ENCODE results near the gene GAS2L1. TPM values are rescaled to one million over a fixed set of nuclear protein-coding genes. Genes with fewer than 3 reads are reported as not detected.
A peak's percentile ranks its signal among the peaks of the same experiment; 100 is the strongest.

Gene GAS2L1
- total RNA-seq, 2 experiments from 2014 or later = 1.1 to 1.4 TPM

DNA sequence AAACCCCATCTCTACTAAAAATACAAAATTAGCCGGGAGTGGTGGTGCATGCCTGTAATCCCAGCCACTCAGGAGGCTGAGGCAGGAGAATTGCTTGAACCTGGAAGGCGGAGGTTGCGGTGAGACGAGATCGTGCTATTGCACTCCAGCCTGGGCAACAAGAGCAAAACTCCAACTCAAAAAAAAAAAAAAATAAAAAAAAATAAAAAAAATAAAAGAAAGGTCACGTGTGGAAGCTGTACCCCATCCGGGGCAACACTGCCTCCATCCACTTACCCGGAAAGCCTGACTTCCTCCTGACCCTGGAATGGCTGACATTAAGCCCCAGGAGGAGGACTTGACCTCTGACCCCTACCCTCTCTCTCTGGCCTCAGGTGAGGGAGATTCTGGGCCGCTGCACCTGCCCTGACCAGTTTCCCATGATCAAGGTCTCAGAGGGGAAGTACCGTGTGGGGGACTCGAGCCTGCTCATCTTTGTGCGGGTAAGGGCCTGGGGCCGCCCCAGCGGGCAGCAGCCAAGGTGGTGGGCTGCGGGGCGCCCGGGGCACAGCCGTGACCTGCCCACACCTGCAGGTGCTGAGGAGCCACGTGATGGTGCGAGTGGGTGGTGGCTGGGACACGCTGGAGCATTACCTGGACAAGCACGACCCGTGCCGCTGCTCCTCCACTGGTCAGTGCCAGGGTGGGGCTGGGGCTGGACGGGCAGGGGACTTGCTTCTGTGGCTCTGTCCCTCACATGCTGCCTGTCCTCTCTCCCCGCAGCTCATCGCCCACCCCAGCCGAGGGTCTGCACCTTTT, 3.8 kb downstream of the GAS2L1 start:
- Mint-ChIP-seq H3K27me3 (peaks cover 43% of the 10 kb centered on the region), H3K27ac (no peak overlapping the region), H3K36me3 (no peaks in the 10 kb centered on the region), H3K4me3 (no peak overlapping the region), H3K4me1 (peaks cover 35% of the 10 kb centered on the region), H3K9me3 (no peaks in the 10 kb centered on the region)
- DNase-seq = no peak

DNA sequence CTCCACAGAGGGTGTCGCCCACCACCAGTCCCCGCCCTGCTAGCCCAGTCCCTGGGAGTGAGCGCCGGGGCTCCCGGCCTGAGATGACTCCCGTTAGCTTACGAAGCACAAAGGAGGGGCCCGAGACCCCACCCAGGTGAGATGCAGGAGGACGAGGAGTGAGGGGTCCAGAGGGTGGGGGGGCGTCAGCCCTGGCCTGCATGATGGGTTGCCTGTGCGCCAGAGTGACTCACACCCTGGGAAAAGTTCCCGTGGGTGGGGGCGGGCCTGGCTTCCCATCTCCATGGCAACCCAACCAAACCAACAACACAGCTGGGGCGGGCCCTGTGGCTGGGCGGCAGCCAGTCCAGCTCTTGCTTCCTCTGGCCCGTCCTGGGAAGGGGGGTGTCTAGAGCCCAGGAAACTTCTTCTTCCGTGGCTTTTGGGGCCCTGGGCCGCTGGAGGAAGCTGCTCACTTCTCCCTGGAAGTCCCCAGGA, 4.5 kb downstream of the GAS2L1 start:
- Mint-ChIP-seq H3K27ac (no peak overlapping the region), H3K9me3 (no peaks in the 10 kb centered on the region), H3K27me3 (peaks cover 39% of the 10 kb centered on the region), H3K4me3 (no peak overlapping the region), H3K36me3 (no peaks in the 10 kb centered on the region), H3K4me1 (peaks cover 35% of the 10 kb centered on the region)
- DNase-seq = peak; percentile 81

DNA sequence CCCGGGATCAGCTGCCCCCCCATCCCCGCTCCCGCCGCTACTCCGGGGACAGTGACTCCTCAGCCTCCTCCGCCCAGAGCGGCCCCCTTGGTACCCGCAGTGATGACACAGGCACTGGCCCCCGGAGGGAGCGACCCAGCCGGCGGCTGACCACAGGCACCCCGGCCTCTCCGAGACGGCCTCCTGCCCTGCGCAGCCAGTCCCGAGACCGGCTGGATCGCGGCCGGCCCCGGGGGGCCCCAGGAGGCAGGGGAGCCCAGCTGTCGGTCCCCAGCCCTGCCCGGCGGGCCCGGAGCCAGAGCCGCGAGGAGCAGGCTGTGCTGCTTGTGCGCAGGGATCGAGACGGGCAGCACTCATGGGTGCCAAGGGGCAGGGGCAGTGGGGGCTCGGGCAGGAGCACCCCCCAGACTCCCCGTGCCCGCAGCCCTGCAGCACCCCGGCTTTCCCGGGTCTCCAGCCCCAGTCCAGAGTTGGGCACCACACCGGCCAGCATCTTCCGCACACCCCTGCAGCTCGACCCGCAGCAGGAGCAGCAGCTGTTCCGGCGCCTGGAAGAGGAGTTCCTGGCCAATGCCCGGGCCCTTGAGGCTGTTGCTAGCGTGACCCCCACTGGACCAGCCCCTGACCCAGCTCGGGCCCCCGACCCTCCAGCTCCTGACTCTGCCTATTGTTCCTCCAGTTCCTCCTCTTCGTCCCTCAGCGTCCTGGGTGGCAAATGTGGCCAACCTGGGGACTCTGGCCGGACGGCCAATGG, 5.2 kb downstream of the GAS2L1 start:
- H3K27me3 Mint-ChIP-seq = peaks cover 40% of the 10 kb centered on the region
- H3K4me3 Mint-ChIP-seq = no peak overlapping the region
- H3K4me1 Mint-ChIP-seq = peaks cover 30% of the 10 kb centered on the region
- DNase-seq = no peak
- no peaks in the 10 kb centered on the region for H3K36me3 Mint-ChIP-seq
- no peaks in the 10 kb centered on the region for H3K9me3 Mint-ChIP-seq
- no peak overlapping the region for H3K27ac Mint-ChIP-seq

DNA sequence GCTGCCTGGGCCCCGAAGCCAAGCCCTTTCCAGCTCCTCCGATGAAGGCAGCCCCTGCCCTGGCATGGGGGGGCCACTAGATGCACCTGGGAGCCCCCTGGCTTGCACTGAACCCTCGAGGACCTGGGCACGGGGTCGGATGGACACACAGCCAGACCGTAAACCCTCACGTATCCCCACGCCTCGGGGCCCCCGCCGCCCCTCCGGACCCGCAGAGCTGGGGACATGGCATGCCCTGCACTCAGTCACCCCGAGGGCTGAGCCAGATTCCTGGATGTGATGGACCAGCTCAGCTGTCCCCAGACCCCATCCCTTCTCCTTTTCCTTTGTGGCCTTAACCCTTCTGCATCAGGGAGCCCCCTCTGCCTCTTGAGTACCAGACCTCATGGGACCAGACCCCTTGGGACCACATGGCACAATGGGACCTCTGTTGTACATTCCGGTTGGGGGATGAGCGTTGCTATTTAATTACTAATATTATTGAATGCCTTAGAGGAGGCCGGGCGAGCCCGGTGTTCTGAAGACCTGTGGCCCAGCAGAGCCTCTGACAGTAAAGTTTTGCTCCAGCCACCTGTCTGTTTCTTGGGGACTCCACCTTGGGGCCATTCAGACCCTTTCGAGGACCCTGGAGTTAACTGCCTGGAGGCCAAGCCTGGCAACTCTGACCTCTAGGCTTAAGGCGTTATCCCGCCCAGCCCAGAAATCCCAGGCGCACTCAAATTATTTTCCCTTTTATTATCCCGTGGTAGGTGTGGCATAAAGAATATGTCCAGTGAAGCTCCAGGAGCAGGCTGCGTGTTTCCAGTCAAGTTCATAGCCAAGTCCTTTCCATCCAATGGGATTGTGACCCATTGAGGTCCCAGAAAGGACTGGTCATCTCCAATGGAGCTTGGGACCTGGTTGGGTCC, 6.0 kb downstream of the GAS2L1 start:
- peaks cover 28% of the 10 kb centered on the region for H3K4me1 Mint-ChIP-seq
- no peaks in the 10 kb centered on the region for H3K9me3 Mint-ChIP-seq
- H3K27me3 Mint-ChIP-seq = peaks cover 47% of the 10 kb centered on the region
- no peaks in the 10 kb centered on the region for H3K36me3 Mint-ChIP-seq
- no peak overlapping the region for H3K27ac Mint-ChIP-seq
- DNase-seq = no peak
- H3K4me3 Mint-ChIP-seq = no peak overlapping the region

DNA sequence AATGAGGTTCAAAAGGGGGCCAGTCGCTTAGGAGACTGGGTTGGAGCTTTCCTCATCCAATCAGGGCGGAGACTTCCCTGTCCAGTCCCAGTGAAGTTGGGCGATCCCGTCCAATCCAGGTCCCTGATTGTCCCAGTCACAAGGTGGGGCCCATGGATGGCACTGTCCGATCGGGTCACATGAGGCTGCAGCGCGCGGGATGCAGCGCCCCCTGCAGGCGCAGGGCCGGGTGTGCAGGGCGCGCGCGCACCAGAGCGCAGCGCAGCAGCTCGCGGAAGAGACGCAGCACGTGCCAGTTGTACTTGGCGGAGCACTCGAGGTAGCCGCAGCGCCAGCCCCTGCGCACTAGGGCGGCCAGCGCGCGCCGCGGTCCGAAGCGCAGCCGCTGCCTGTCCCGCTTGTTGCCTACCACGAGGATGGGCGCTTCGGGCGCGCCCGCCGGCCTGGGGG, 6.7 kb downstream of the GAS2L1 start:
- H3K4me3 Mint-ChIP-seq = no peak overlapping the region
- H3K36me3 Mint-ChIP-seq = no peaks in the 10 kb centered on the region
- peaks cover 47% of the 10 kb centered on the region for H3K27me3 Mint-ChIP-seq
- peak; percentile 60 for DNase-seq
- no peak overlapping the region for H3K27ac Mint-ChIP-seq
- no peaks in the 10 kb centered on the region for H3K9me3 Mint-ChIP-seq
- H3K4me1 Mint-ChIP-seq = peaks cover 26% of the 10 kb centered on the region

DNA sequence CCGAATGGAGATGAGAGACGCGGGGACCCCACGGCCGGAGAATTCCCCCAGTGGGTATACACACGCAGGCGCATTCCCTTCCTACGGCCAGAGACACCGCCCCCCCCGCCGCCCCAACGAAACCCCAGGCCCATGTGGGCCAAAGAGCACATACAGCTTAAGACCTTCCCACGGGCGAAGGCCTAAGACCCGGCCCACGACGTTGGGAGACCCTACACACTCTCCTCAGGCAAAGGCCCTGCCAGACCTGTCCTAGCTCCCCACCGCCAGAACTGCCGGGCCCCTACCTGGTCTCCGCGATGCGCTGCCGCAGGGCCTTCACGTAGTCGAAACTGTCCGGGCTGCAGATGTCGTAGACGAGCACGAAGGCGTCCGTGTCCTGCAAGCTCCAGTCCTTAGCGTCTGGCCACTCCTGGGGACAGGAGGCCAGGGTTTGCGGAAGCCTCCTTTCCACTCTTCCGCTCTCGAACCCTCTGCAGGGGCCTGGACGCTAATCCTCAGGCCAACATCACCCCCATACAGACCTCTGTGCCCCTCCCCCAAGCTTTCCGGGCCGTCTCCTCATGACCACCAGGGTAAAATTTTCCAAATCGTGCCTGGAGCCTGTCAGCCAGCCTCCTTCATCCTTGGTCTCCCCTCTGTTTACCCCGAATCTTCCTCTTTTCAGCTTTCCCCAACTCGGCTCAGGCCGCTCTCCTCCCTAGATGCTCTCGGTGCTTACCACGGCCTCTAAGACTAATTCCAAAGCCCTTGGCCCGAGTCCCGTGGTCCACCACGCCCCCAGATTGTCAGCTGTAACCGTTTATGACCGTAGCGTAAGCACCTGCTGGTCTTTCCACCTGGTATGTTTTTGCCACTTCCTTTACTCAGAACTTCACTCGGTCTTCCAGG, 7.4 kb downstream of the GAS2L1 start:
- Mint-ChIP-seq H3K4me1 (peaks cover 22% of the 10 kb centered on the region), H3K4me3 (peak overlapping the region; percentile 15), H3K27me3 (peaks cover 47% of the 10 kb centered on the region), H3K27ac (no peak overlapping the region), H3K36me3 (no peaks in the 10 kb centered on the region), H3K9me3 (no peaks in the 10 kb centered on the region)
- no peak for DNase-seq

DNA sequence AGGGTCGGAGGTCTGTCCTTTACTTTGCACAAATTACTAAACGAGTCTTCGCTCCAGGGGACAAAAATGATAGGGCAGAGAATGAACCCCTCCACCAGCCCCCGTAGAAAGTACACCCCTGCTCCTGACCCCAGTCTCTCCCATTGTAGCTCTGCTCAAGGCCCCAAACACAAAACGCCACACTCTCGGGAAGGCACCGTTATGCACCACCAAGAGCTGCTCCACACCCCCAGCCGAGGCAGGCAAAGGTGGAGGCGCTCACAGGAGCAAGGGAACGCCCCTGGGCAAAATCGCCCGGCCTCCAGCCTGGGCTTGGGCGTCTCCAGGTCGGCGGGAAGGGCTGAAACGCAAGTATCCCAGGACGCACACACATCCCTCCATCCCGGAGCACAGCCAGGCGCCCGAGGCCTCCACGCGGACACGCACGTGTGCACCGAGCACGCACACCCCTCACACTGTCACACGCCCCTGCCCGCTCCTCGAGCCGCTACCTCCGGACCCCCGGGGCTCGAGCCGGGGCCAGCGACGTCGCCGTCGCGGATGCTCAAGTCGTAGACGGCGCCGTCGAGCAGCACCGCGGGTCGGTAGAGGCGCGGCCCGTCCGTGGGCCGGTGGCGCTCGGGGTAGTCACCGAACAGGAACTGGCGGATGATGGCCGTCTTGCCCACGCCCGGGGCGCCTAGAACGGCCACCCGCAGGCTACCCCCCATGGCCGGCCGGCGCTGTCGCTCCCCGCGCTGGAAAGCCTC, 8.3 kb downstream of the GAS2L1 start:
- no peak for DNase-seq
- H3K27me3 Mint-ChIP-seq = peaks cover 47% of the 10 kb centered on the region
- H3K9me3 Mint-ChIP-seq = no peaks in the 10 kb centered on the region
- H3K4me1 Mint-ChIP-seq = peaks cover 20% of the 10 kb centered on the region
- peak overlapping the region; percentile 15 for H3K4me3 Mint-ChIP-seq
- H3K27ac Mint-ChIP-seq = no peak overlapping the region
- H3K36me3 Mint-ChIP-seq = no peaks in the 10 kb centered on the region

DNA sequence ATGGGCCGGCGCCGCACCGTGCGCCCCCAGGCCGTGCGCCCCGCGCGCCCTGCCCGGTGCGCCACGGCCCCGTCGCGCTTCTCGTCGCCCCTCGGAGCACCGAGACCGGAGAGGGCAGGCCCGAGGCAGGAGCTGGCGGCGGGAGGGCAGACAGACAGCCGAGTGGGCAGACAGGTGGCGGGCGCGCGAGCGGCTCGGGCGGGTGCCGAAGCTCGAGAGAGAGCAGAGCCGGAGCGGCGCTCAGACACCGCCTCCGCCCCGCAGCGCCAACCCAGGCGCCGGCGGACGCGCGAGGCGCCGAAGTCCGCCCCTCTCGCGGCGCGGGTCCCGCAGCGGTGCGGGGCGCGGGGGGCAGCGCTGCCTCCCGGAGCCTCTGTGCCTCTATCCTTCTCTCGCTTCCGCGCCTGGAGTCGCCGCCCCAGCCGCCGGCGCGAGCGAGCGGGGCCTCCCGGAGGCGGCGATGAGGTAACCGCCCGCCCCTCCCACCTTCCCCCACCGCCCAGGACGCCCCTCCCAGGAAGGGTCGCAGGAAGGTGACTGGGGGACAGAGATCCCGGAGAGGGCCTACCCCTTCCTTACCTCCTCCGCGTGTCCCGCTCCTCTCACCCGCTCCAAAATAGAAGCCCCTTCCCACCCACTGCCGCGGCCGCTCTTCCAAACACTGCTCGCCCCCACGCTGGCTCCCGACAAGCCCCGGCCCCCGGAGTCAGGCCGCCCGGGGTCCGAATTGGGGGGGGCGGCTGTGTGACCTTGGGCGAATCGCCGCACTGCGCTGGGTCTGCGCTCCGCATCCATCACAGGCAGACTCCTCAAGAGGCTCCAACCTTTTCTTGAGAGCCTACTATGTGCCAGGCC, 9.1 kb downstream of the GAS2L1 start, which contains the start of gene RASL10A:
Gene RASL10A, minus strand, starts transcription at position 412 of the 855 bp plus-strand sequence. CDS start 451 bp downstream, outside the sequence.
- no peaks in the 10 kb centered on the region for H3K36me3 Mint-ChIP-seq
- DNase-seq = no peak
- peaks cover 20% of the 10 kb centered on the region for H3K4me1 Mint-ChIP-seq
- peaks cover 47% of the 10 kb centered on the region for H3K27me3 Mint-ChIP-seq
- H3K9me3 Mint-ChIP-seq = no peaks in the 10 kb centered on the region
- H3K4me3 Mint-ChIP-seq = peak within 1 kb of the TSS; percentile 15
- no peak within 1 kb of the TSS for H3K27ac Mint-ChIP-seq

DNA sequence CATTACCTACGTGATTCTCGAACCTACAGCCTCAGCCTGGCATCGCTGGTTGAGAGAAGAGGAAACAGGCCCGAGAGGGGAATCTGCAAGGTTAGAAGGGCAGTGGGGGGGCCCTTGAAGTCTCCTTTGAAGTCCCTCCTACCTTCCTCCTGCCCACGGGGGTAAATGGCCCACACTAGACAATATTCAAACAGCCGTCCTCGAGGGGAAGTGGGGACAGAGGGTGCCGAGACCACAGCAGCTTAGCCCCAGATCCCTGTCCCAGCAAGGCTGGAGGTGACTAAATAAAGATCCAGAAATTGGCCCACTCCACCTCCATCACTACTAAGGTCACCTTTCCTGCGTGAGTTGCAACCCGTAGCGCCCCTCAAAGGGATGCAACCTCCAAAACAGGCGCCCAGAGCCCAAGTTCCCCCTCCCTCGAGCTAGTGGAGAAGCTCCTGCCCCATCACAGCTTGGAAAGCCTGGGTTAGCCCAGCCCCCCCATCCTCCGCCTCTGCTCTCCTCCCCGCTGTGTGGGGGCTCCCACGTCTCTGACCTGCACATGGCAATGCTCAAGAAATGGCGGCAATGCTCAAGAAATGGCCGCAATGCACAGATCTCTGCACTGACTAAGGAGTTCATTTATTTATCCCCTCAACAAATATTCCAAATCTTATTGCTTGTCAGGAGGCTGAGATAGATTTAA, 9.8 kb downstream of the GAS2L1 start:
- no peak overlapping the region for H3K27ac Mint-ChIP-seq
- H3K4me3 Mint-ChIP-seq = peak overlapping the region; percentile 4
- no peak for DNase-seq
- H3K9me3 Mint-ChIP-seq = no peaks in the 10 kb centered on the region
- H3K36me3 Mint-ChIP-seq = no peaks in the 10 kb centered on the region
- H3K4me1 Mint-ChIP-seq = peaks cover 14% of the 10 kb centered on the region
- H3K27me3 Mint-ChIP-seq = peaks cover 47% of the 10 kb centered on the region

DNA sequence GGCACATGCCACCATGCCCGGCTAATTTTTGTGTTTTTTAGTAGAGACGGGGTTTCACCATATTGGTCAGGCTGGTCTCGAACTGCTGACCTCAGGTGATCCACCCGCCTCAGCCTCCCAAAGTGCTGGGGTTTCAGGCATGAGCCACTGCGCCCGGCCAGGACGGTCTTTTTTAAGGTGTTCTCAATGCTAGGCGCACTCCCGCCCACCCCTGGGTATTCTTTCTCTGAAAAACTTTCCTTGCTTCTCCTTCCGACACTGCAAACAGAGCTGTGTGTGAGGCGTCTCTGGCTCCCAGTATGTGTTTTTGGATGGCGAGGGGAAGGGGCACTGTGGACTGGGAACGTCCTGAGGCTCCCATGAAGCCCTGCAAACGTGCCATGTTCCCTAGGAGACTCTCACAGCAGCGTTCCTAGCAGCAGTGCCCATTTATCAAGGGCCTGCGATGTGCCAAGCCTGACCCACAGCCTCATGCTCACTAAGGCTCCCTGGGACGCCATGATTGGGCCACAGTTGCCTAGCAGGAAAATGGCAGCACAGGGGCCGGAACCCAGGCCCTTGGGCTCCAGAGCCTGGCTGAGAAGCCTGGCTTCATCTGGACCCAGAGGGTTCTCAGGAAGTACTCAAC, 11.5 kb downstream of the GAS2L1 start:
- Mint-ChIP-seq H3K36me3 (no peaks in the 10 kb centered on the region), H3K9me3 (no peaks in the 10 kb centered on the region), H3K27me3 (peaks cover 36% of the 10 kb centered on the region), H3K27ac (no peak overlapping the region), H3K4me1 (peaks cover 12% of the 10 kb centered on the region), H3K4me3 (no peak overlapping the region)
- DNase-seq = no peak

DNA sequence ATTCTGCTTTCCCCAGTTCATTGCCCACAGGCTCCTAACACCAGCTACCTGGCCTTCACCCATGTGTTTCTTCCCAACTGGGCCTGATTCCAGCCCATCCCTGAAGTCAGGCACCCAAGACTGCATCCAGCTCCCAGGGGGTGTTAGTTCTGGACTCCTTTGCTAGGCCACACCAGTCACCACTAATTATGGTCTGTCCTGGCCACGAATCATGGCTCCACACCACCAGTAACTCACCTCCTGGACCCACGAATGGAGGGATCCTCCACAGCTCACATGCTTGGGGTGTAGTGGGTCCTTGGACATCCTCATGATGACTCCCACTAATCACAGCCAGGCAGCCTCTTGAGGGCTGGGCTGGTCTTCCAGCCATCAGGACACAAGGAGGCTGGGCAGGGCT, 12.6 kb downstream of the GAS2L1 start:
- H3K4me3 Mint-ChIP-seq = no peak overlapping the region
- H3K27me3 Mint-ChIP-seq = peaks cover 24% of the 10 kb centered on the region
- no peak for DNase-seq
- peaks cover 6% of the 10 kb centered on the region for H3K4me1 Mint-ChIP-seq
- H3K9me3 Mint-ChIP-seq = no peaks in the 10 kb centered on the region
- H3K36me3 Mint-ChIP-seq = no peaks in the 10 kb centered on the region
- no peak overlapping the region for H3K27ac Mint-ChIP-seq

DNA sequence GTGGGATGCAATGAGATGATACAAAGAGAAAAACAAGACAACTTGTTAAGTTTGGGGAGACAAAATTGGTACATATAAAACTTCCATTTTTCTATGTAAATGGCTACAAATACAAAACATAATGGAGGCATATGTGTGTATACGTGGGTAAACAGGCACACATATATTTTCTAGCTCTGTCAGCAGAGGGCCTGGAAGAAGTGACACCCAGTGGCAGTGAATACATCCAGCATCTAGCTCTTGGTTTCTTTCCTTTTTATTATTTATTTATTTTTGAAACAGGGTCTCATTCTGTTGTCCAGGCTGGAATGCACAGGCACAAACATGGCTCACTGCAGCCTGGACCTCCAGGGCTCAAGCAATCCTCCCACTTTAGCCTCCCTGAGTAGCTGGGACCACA, 14.1 kb downstream of the GAS2L1 start:
- Mint-ChIP-seq H3K9me3 (no peaks in the 10 kb centered on the region), H3K36me3 (no peaks in the 10 kb centered on the region), H3K27ac (no peak overlapping the region), H3K4me1 (no peaks in the 10 kb centered on the region), H3K27me3 (peaks cover 15% of the 10 kb centered on the region), H3K4me3 (no peak overlapping the region)
- no peak for DNase-seq

Measured in activated naive CD8-positive, alpha-beta T cell treated with anti-CD3 and anti-CD28 coated beads for 36 hours (primary cell).